ENCODE results near the gene SLC35G1. TPM values are rescaled to one million over a fixed set of nuclear protein-coding genes. Genes with fewer than 3 reads are reported as not detected.

Gene SLC35G1, protein sequence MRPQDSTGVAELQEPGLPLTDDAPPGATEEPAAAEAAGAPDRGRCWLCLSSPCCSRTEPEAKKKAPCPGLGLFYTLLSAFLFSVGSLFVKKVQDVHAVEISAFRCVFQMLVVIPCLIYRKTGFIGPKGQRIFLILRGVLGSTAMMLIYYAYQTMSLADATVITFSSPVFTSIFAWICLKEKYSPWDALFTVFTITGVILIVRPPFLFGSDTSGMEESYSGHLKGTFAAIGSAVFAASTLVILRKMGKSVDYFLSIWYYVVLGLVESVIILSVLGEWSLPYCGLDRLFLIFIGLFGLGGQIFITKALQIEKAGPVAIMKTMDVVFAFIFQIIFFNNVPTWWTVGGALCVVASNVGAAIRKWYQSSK
- total RNA-seq: 1 to 10 TPM; 1.3 to 2.3 (median 2.1) TPM
- 1 to 10 TPM; 1.6 to 2.7 (median 2.5) TPM for polyA plus RNA-seq
- long read RNA-seq, donor 1, partial matches to known transcripts: 0 of 1 reads
- long read RNA-seq, donor 1, other reads (novel, unspliced or antisense): 0 of 1 reads
- long read RNA-seq, donor 2, partial matches to known transcripts: 0 of 5 reads
- long read RNA-seq, donor 2, other reads (novel, unspliced or antisense): 2 of 5 reads

DNA sequence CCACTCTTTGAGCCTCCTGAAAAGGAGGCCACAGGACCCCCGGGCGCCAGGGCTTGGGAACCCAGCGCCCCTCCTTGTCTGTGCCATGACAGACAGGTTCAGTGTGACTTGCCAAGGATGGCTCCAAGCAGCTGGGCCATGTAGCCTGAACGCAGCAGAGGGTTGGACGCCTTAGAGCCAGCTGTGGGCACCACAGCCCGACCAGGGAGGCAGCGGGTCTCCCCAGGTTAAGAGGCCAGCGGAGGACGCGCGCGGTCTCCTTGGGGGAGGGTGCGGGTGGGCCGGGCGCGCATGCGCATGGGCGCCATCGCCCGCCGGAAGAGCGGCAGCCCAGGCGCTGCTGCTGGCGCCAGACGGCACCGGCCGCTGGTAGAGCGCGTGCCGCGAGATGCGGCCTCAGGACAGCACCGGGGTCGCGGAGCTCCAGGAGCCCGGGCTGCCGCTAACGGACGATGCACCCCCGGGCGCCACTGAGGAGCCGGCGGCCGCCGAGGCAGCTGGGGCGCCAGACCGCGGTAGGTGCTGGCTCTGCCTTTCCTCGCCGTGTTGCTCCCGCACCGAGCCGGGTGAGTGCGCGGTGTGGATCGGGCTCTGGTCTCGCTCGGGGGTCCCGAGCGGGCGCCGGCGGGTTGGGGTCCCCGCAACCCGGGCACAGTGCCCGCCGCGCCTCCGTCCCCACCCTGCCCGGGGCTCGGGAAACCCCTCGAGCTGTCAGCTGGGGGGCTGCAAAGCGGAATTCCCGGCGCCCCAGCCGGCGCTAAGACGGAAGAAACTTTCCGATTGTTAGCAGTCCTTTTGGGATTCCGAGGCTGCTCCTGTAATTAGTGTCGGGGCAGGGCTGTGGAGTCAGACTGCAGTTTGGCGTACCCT lies at the start of gene SLC35G1:
Gene SLC35G1 (plus strand): TSS at position 333 of the 870 bp plus-strand sequence. CDS start 56 bp downstream, at position 389.
- TF ChIP-seq, protein P1, sequence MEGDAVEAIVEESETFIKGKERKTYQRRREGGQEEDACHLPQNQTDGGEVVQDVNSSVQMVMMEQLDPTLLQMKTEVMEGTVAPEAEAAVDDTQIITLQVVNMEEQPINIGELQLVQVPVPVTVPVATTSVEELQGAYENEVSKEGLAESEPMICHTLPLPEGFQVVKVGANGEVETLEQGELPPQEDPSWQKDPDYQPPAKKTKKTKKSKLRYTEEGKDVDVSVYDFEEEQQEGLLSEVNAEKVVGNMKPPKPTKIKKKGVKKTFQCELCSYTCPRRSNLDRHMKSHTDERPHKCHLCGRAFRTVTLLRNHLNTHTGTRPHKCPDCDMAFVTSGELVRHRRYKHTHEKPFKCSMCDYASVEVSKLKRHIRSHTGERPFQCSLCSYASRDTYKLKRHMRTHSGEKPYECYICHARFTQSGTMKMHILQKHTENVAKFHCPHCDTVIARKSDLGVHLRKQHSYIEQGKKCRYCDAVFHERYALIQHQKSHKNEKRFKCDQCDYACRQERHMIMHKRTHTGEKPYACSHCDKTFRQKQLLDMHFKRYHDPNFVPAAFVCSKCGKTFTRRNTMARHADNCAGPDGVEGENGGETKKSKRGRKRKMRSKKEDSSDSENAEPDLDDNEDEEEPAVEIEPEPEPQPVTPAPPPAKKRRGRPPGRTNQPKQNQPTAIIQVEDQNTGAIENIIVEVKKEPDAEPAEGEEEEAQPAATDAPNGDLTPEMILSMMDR (IDR thresholded peaks at IDR 0.05): no peak
- Histone ChIP-seq H3K4me1 (peaks cover 8% of the 10 kb centered on the region), H3K27ac (peak within 1 kb of the TSS; percentile 70), H3K4me3 (peak within 1 kb of the TSS; percentile 88), H3K36me3 (ENCODE audit: insufficient read depth in 1 of 2, low read depth in 1 of 2) (no peaks in the 10 kb centered on the region), H3K27me3 (ENCODE audit: insufficient read depth in 3 of 3, low read length in 2 of 3) (no peaks in the 10 kb centered on the region), H3K9me3 (no peaks in the 10 kb centered on the region)
- 0 to 1% (median 1%) methylated on average over 36 to 82 of the region's 82 CpGs for WGBS, 3 donors
- ATAC-seq (peak; percentile 94 to 98 (median 97)), DNase-seq (peak; percentile 73 to 86)
- intact Hi-C loops (cut with DNase I): no loop called here

DNA sequence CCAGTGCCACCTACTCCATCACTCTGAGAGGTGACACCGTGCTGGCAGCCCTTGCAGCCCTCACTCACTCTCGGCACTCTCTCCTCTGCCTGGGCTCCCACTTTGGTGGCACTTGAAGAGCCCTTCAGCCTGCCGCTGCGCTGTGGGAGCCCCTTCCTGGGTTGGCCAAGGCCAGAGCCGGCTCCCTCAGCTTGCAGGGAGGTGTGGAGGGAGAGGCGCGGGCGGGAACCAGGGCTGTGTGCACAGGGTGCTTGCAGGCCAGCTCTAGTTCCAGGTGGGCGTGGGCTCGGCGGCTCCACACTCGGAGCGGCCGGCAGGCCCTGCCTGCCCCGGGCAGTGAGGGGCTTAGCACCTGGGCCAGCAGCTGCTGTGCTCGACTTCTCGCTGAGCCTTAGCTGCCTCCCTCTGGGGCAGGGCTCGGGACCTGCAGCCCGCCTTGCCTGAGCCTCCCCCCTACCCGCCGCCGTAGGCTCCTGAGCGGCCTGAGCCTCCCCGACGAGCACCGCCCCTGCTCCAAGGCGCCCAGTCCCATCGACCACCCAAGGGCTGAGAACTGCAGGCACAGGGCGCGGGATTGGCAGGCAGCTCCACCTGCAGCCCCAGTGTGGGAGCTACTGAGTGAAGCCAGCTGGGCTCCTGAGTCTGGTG lies 48.7 kb upstream of the SLC35G1 start:
- Histone ChIP-seq H3K4me3 (no peak overlapping the region), H3K27ac (no peak overlapping the region), H3K9me3 (no peaks in the 10 kb centered on the region), H3K27me3 (ENCODE audit: insufficient read depth in 3 of 3, low read length in 2 of 3) (no peaks in the 10 kb centered on the region), H3K4me1 (no peaks in the 10 kb centered on the region), H3K36me3 (ENCODE audit: insufficient read depth in 1 of 2, low read depth in 1 of 2) (no peaks in the 10 kb centered on the region)
- TF ChIP-seq, protein P1 (IDR thresholded peaks at IDR 0.05): no peak
- intact Hi-C loops (cut with DNase I): no loop called here
- DNase-seq (no peak), ATAC-seq (no peak)
- WGBS, 3 donors: 85 to 92% (median 90%) methylated on average over 29 to 30 of the region's 30 CpGs

DNA sequence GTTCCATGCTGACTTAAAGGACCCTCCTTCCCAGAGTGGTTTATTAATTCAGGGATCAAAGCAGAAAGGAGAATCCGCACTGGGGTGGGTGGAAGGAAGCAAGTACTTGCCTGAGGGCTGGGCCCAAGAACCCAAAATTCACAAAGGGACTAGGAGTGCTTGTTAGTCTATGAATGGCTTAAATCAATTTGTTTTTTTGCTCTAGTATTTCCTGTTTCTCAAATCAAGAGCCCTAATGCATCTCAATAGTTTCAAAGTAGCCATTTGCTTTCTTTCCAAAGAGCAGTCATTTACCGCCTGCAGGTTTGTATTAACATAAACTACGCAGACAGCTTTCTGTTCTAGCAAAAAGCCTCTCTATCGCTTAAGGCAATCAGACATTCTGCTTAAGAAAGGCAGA lies 44.2 kb upstream of the SLC35G1 start:
- H3K27me3 ChIP-seq (ENCODE audit: insufficient read depth in 3 of 3, low read length in 2 of 3): peaks cover 0 to 3% (median 0%) of the 10 kb centered on the region in 3 donors
- H3K27ac ChIP-seq: no peak overlapping the region
- TF ChIP-seq, protein P1 (IDR thresholded peaks at IDR 0.05): no peak
- WGBS, 3 donors: 78 to 83% (median 80%) methylated on average over 4 of the region's 4 CpGs
- H3K4me3 ChIP-seq: no peak overlapping the region
- ATAC-seq (no peak), DNase-seq (no peak)
- no peaks in the 10 kb centered on the region for H3K9me3 ChIP-seq
- no peaks in the 10 kb centered on the region for H3K36me3 ChIP-seq (ENCODE audit: insufficient read depth in 1 of 2, low read depth in 1 of 2)
- no peaks in the 10 kb centered on the region for H3K4me1 ChIP-seq
- intact Hi-C loops (cut with DNase I): no loop called here

Measured in psoas muscle (tissue), 8 donors.